Suprapubic skin (tissue), 4 donors: ENCODE results near the gene PELI2.

ENCODE experiments used
- EP300 ChIP-seq: sonication (generic); formaldehyde crosslinking; IDR thresholded peaks from one replicate; pipeline ENCODE4 v1.6.1; 2017; ENCODE audit warnings: antibody characterized with exemption
- POLR2A ChIP-seq, 2 donors: fragments of 450-650 bp; IDR thresholded peaks; one replicate each; pipeline ENCODE4 v1.6.1; 2017; ENCODE audit warnings: antibody characterized with exemption in 2 of 2, mild to moderate bottlenecking in 2 of 2, moderate library complexity in 2 of 2
- POLR2AphosphoS5 ChIP-seq, 3 donors: sonication (generic); formaldehyde crosslinking; IDR thresholded peaks; one replicate each; pipeline ENCODE4 v1.6.1; 2017; ENCODE audit warnings: antibody characterized with exemption in 3 of 3
- TF ChIP-seq, protein P1 (sequence below), 2 donors: fragments of 200-600 bp in 1 of 2; fragments of 450-650 bp in 1 of 2; sonication (generic) in 1 of 2; IDR thresholded peaks; one replicate each; pipeline ENCODE4 v1.5.1; 2016 to 2019; ENCODE audit warnings: antibody characterized with exemption in 2 of 2, mild to moderate bottlenecking in 1 of 2, moderate library complexity in 1 of 2

DNA sequence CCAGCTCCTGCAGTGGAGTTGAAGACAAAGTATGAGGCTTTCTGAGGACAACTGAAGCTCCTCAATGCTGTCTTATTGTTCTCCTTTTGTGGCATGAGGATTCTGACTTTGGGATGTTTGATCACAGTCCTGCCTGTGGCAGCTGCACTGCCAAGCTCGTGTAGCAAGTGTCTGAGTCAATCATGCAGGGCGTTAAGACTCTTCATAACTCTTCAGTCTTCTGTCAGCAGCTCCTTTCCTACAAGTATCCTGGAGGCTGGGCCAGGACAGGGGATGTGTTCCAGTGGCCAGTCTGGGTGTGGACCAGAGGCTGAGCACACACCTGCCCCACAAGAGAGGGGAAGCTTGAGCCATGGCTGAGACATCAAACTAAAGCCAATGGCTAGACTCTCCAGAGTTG, 94.3 kb downstream of the PELI2 start:
- TF ChIP-seq, protein P1, sequence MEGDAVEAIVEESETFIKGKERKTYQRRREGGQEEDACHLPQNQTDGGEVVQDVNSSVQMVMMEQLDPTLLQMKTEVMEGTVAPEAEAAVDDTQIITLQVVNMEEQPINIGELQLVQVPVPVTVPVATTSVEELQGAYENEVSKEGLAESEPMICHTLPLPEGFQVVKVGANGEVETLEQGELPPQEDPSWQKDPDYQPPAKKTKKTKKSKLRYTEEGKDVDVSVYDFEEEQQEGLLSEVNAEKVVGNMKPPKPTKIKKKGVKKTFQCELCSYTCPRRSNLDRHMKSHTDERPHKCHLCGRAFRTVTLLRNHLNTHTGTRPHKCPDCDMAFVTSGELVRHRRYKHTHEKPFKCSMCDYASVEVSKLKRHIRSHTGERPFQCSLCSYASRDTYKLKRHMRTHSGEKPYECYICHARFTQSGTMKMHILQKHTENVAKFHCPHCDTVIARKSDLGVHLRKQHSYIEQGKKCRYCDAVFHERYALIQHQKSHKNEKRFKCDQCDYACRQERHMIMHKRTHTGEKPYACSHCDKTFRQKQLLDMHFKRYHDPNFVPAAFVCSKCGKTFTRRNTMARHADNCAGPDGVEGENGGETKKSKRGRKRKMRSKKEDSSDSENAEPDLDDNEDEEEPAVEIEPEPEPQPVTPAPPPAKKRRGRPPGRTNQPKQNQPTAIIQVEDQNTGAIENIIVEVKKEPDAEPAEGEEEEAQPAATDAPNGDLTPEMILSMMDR (IDR thresholded peaks at IDR 0.05) = no peak
- TF ChIP-seq POLR2A (IDR thresholded peaks at IDR 0.05) (no peak), POLR2AphosphoS5 (IDR thresholded peaks at IDR 0.05) (no peak), EP300 (no peak)
